H9 (cell line): ENCODE data around the gene NUBPL. TPM values are rescaled to one million over a fixed set of nuclear protein-coding genes. Genes with fewer than 3 reads are reported as not detected.

Source experiments
- DNase-seq: peaks from one replicate; pipeline ENCODE4 v3.0.0-alpha.2; 2017
- H2AFZ ChIP-seq: one replicate; pipeline ENCODE4 v1.6.1; 2013; ENCODE audit warnings: mild to moderate bottlenecking, low read length, control low read depth, moderate library complexity
- H2AK5ac ChIP-seq: 2 replicates; pipeline ENCODE4 v1.6.1; 2013; ENCODE audit warnings: low read length, control low read depth, mixed read lengths; ENCODE audit not compliant: insufficient read length
- H2BK120ac ChIP-seq: one replicate; pipeline ENCODE4 v1.6.1; 2013; ENCODE audit warnings: low read depth, mild to moderate bottlenecking, low read length, control low read depth, inconsistent platforms; ENCODE audit not compliant: poor library complexity, severe bottlenecking
- H2BK12ac ChIP-seq: 2 replicates; pipeline ENCODE4 v1.6.1; 2013; ENCODE audit warnings: low read length, control low read depth, mixed read lengths, low read depth; ENCODE audit not compliant: insufficient read length
- H2BK15ac ChIP-seq: 2 replicates; pipeline ENCODE4 v1.6.1; 2013; ENCODE audit warnings: low read depth, low read length, control low read depth
- H2BK20ac ChIP-seq: one replicate; pipeline ENCODE4 v1.6.1; 2013; ENCODE audit warnings: low read depth, mild to moderate bottlenecking, low read length, control low read depth, inconsistent platforms; ENCODE audit not compliant: poor library complexity, severe bottlenecking
- H2BK5ac ChIP-seq: 2 replicates; pipeline ENCODE4 v1.6.1; 2013; ENCODE audit warnings: low read length, control low read depth, mixed read lengths; ENCODE audit not compliant: insufficient read length
- H3K14ac ChIP-seq: 2 replicates; pipeline ENCODE4 v1.6.1; 2013; ENCODE audit warnings: low read length, control low read depth; ENCODE audit not compliant: insufficient read depth
- H3K18ac ChIP-seq: 2 replicates; pipeline ENCODE4 v1.6.1; 2013; ENCODE audit warnings: low read depth, mild to moderate bottlenecking, mixed read lengths, low read length, control low read depth; ENCODE audit not compliant: insufficient read length
- H3K23ac ChIP-seq: 2 replicates; pipeline ENCODE4 v1.6.1; 2013; ENCODE audit warnings: low read length, control low read depth, mixed read lengths, low read depth; ENCODE audit not compliant: insufficient read length
- H3K23me2 ChIP-seq: 2 replicates; pipeline ENCODE4 v1.6.1; 2013; ENCODE audit warnings: low read depth, mild to moderate bottlenecking, mixed read lengths, low read length, control low read depth; ENCODE audit not compliant: insufficient read length, poor library complexity, severe bottlenecking
- H3K27ac ChIP-seq: 2 replicates; pipeline ENCODE4 v1.5.1; 2013; ENCODE audit warnings: low read length, control low read depth, mixed read lengths, low read depth; ENCODE audit not compliant: insufficient read length
- H3K27me3 ChIP-seq: 2 replicates; pipeline ENCODE4 v1.6.1; 2013; ENCODE audit warnings: low read length, control low read depth, inconsistent platforms; ENCODE audit not compliant: insufficient read depth
- H3K4ac ChIP-seq: 2 replicates; pipeline ENCODE4 v1.6.1; 2013; ENCODE audit warnings: low read depth, mild to moderate bottlenecking, control low read depth, inconsistent platforms, low read length, moderate library complexity
- H3K4me1 ChIP-seq: 2 replicates; pipeline ENCODE4 v1.6.1; 2013; ENCODE audit warnings: low read length, control low read depth, inconsistent platforms; ENCODE audit not compliant: insufficient read depth
- H3K4me2 ChIP-seq: 2 replicates; pipeline ENCODE4 v1.6.1; 2013; ENCODE audit warnings: low read length, control low read depth, mixed read lengths; ENCODE audit not compliant: insufficient read length, insufficient read depth
- H3K56ac ChIP-seq: 2 replicates; pipeline ENCODE4 v1.6.1; 2013; ENCODE audit warnings: low read depth, mild to moderate bottlenecking, mixed read lengths, low read length, control low read depth; ENCODE audit not compliant: insufficient read length
- H3K79me1 ChIP-seq: 2 replicates; pipeline ENCODE4 v1.6.1; 2013; ENCODE audit warnings: low read depth, mild to moderate bottlenecking, moderate library complexity, low read length, control low read depth, inconsistent platforms; ENCODE audit not compliant: insufficient read depth, poor library complexity, severe bottlenecking
- H3K79me2 ChIP-seq: 2 replicates; pipeline ENCODE4 v1.6.1; 2013; ENCODE audit warnings: low read length, control low read depth, inconsistent platforms; ENCODE audit not compliant: insufficient read depth
- H3K9ac ChIP-seq: 2 replicates; pipeline ENCODE4 v1.6.1; 2013; ENCODE audit warnings: low read length, control low read depth, mixed read lengths; ENCODE audit not compliant: insufficient read length; ENCODE audit errors: extremely low read depth
- H3K9me3 ChIP-seq: one replicate; pipeline ENCODE4 v1.6.1; 2013; ENCODE audit warnings: low read depth, low read length, inconsistent platforms; ENCODE audit not compliant: control insufficient read depth
- H3T11ph ChIP-seq: one replicate; pipeline ENCODE4 v1.6.1; 2013; ENCODE audit warnings: mild to moderate bottlenecking, low read length, control low read depth, inconsistent platforms
- H4K20me1 ChIP-seq: one replicate; pipeline ENCODE4 v1.6.1; 2013; ENCODE audit not compliant: control insufficient read depth, insufficient read length, insufficient read depth
- H4K5ac ChIP-seq: 2 replicates; pipeline ENCODE4 v1.6.1; 2013; ENCODE audit warnings: low read depth, mild to moderate bottlenecking, mixed read lengths, low read length, control low read depth; ENCODE audit not compliant: insufficient read length
- H4K8ac ChIP-seq: replicated peaks from 2 replicates; pipeline ENCODE4 v1.6.1; 2013; ENCODE audit warnings: low read length, control low read depth, mixed read lengths, low read depth; ENCODE audit not compliant: insufficient read length
- H4K91ac ChIP-seq: 2 replicates; pipeline ENCODE4 v1.6.1; 2013; ENCODE audit warnings: low read depth, mild to moderate bottlenecking, moderate library complexity, mixed read lengths, low read length, control low read depth; ENCODE audit not compliant: insufficient read length
- H3K27ac Mint-ChIP-seq, 3 experiments: 2 replicates in 2 of 3; 3 replicates in 1 of 3; pipeline ENCODE4 v1.8.0; 2020 to 2021; ENCODE audit warnings: mixed read lengths in 3 of 3, mild to moderate bottlenecking in 1 of 3, moderate library complexity in 1 of 3
- H3K27me3 Mint-ChIP-seq: 2 replicates; pipeline ENCODE4 v1.8.0; 2021; ENCODE audit warnings: low read depth, mild to moderate bottlenecking, moderate library complexity, mixed read lengths
- H3K36me3 Mint-ChIP-seq, 3 experiments: 2 replicates in 2 of 3; 3 replicates in 1 of 3; pipeline ENCODE4 v1.8.0; 2020 to 2021; ENCODE audit warnings: low read depth in 3 of 3, mixed read lengths in 3 of 3; ENCODE audit not compliant: insufficient read depth in 1 of 3
- H3K4me1 Mint-ChIP-seq, 2 experiments: 2 replicates each; pipeline ENCODE4 v1.8.0; 2020; ENCODE audit warnings: mixed read lengths in 2 of 2
- H3K4me3 Mint-ChIP-seq, 2 experiments: 2 replicates in 1 of 2; 3 replicates in 1 of 2; pipeline ENCODE4 v1.8.0; 2020 to 2021; ENCODE audit warnings: mild to moderate bottlenecking in 2 of 2, mixed read lengths in 2 of 2, moderate library complexity in 1 of 2
- H3K9me3 Mint-ChIP-seq, 2 experiments: 2 replicates in 1 of 2; 3 replicates in 1 of 2; pipeline ENCODE4 v1.8.0; 2020; ENCODE audit warnings: mild to moderate bottlenecking in 2 of 2, mixed read lengths in 2 of 2, moderate library complexity in 1 of 2
- WGBS: extraction: QIAGEN DNeasy Blood & Tissue Kit; methylation state at CpG from one replicate; pipeline ENCODE4 v1.1.7; 2013; ENCODE audit warnings: missing lambda C conversion rate, low lambda C conversion rate, mixed read lengths; ENCODE audit not compliant: insufficient read length; ENCODE audit errors: extremely low coverage; 5-methylcytosine and 5-hydroxymethylcytosine counted together
- total RNA-seq: library from RNA; stranded (reverse); gene quantifications from 2 replicates; pipeline ENCODE4 v1.2.1, GENCODE V29; 2021
- TF ChIP-seq, protein P1 (sequence below): fragments of 200-600 bp; sonication (generic); conservative IDR thresholded peaks from 3 replicates; pipeline ENCODE4 v1.8.0; 2021; ENCODE audit warnings: antibody characterized with exemption, mild to moderate bottlenecking

NUBPL gene
- total RNA-seq, 1 experiment from 2014 or later, result 14.8 TPM

DNA sequence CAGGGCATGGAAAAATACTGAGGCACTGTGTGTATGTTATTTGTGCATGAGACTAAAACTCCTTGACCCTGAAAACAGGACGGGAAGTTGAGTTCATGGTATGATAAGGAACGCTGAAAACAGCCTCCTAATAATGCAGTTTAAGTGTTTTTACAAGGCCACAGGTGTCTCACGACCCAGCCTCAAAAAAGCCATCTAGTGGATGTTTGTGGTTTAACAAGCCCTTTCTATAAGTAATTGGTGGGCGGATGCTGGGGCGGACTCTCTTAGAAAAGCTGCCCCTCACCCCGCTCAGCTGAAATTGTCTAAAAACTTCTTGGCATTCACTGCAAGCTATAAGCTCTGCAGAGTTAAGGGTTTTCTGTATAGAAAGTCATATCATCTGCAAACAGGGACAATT, 184.5 kb downstream of the NUBPL start:
- Mint-ChIP-seq H3K27ac (no peak overlapping the region), H3K9me3 (peaks cover 39 to 46% of the 10 kb centered on the region in 2 experiments), H3K4me1 (no peaks in the 10 kb centered on the region), H3K36me3 (peaks cover 6 to 40% (median 27%) of the 10 kb centered on the region in 3 experiments), H3K4me3 (no peak overlapping the region), H3K27me3 (no peaks in the 10 kb centered on the region)
- Histone ChIP-seq H2BK120ac (no peak overlapping the region), H2BK15ac (no peak overlapping the region), H3K4me2 (no peak overlapping the region), H4K8ac (no peak overlapping the region), H3K23me2 (no peaks in the 10 kb centered on the region), H2AFZ (no peak overlapping the region), H3K4me1 (no peaks in the 10 kb centered on the region), H4K20me1 (no peaks in the 10 kb centered on the region), H3K79me2 (no peaks in the 10 kb centered on the region), H3T11ph (no peak overlapping the region), H3K9ac (no peak overlapping the region), H3K4ac (no peak overlapping the region), H3K9me3 (no peaks in the 10 kb centered on the region), H2BK12ac (no peak overlapping the region), H3K23ac (no peak overlapping the region), H2AK5ac (no peak overlapping the region), H3K14ac (no peak overlapping the region), H4K91ac (no peak overlapping the region), H3K27me3 (no peaks in the 10 kb centered on the region), H4K5ac (no peak overlapping the region), H3K18ac (no peak overlapping the region), H3K79me1 (no peaks in the 10 kb centered on the region), H3K27ac (no peak overlapping the region), H2BK20ac (no peak overlapping the region), H2BK5ac (no peak overlapping the region), H3K56ac (no peak overlapping the region)
- DNase-seq, result no peak
- TF ChIP-seq, protein P1, sequence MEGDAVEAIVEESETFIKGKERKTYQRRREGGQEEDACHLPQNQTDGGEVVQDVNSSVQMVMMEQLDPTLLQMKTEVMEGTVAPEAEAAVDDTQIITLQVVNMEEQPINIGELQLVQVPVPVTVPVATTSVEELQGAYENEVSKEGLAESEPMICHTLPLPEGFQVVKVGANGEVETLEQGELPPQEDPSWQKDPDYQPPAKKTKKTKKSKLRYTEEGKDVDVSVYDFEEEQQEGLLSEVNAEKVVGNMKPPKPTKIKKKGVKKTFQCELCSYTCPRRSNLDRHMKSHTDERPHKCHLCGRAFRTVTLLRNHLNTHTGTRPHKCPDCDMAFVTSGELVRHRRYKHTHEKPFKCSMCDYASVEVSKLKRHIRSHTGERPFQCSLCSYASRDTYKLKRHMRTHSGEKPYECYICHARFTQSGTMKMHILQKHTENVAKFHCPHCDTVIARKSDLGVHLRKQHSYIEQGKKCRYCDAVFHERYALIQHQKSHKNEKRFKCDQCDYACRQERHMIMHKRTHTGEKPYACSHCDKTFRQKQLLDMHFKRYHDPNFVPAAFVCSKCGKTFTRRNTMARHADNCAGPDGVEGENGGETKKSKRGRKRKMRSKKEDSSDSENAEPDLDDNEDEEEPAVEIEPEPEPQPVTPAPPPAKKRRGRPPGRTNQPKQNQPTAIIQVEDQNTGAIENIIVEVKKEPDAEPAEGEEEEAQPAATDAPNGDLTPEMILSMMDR, result peak; percentile 47; the same call in 2 of the 3 replicates
- WGBS, result no CpG with 5 or more reads among the region's 6 CpGs
